Neural progenitor cell (in vitro differentiated cells): Measurements from ENCODE around the gene RNF222. TPM values are rescaled to one million over a fixed set of nuclear protein-coding genes. Genes with fewer than 3 reads are reported as not detected.

Source experiments
- DNase-seq: peaks from one replicate; pipeline ENCODE4 v3.0.0-alpha.2; 2016; ENCODE audit warnings: low spot score
- H2AFZ ChIP-seq: fragments of 200-600 bp; sonication (generic); replicated peaks from 2 replicates; pipeline ENCODE4 v1.6.1; 2016; ENCODE audit warnings: antibody characterized with exemption
- H3F3A ChIP-seq: fragments of 200-600 bp; sonication (generic); 2 replicates; pipeline ENCODE4 v1.6.1; 2016; ENCODE audit warnings: antibody characterized with exemption, low read depth
- H3K27ac ChIP-seq: fragments of 200-600 bp; sonication (generic); 2 replicates; pipeline ENCODE4 v1.5.1; 2016; ENCODE audit warnings: mild to moderate bottlenecking
- H3K27me3 ChIP-seq: fragments of 200-600 bp; sonication (generic); 2 replicates; pipeline ENCODE4 v1.6.1; 2016; ENCODE audit warnings: mild to moderate bottlenecking, moderate library complexity
- H3K36me3 ChIP-seq: fragments of 200-600 bp; sonication (generic); 2 replicates; pipeline ENCODE4 v1.5.1; 2016
- H3K4me1 ChIP-seq: fragments of 200-600 bp; sonication (generic); 2 replicates; pipeline ENCODE4 v1.6.1; 2016; ENCODE audit warnings: mixed run types
- H3K4me2 ChIP-seq: fragments of 200-600 bp; sonication (generic); 2 replicates; pipeline ENCODE4 v1.6.1; 2016
- H3K4me3 ChIP-seq: fragments of 200-600 bp; sonication (generic); 2 replicates; pipeline ENCODE4 v1.5.1; 2016
- H3K79me2 ChIP-seq: fragments of 200-600 bp; sonication (generic); 2 replicates; pipeline ENCODE4 v1.6.1; 2016; ENCODE audit warnings: low read depth
- H3K9ac ChIP-seq: fragments of 200-600 bp; sonication (generic); 2 replicates; pipeline ENCODE4 v1.6.1; 2016
- H3K9me3 ChIP-seq: fragments of 200-600 bp; sonication (generic); 2 replicates; pipeline ENCODE4 v1.5.1; 2016; ENCODE audit warnings: low read depth
- H4K20me1 ChIP-seq: fragments of 200-600 bp; sonication (generic); 2 replicates; pipeline ENCODE4 v1.6.1; 2016; ENCODE audit warnings: low read depth
- H3K27ac Mint-ChIP-seq: 3 replicates; pipeline ENCODE4 v1.8.0; 2021; ENCODE audit warnings: mixed read lengths
- H3K27me3 Mint-ChIP-seq: 2 replicates; pipeline ENCODE4 v1.8.0; 2022; ENCODE audit warnings: low read depth, mild to moderate bottlenecking, inconsistent platforms, moderate library complexity, mixed read lengths; ENCODE audit not compliant: insufficient read depth
- H3K36me3 Mint-ChIP-seq: 3 replicates; pipeline ENCODE4 v1.8.0; 2021; ENCODE audit warnings: mixed read lengths
- H3K4me1 Mint-ChIP-seq: 3 replicates; pipeline ENCODE4 v1.8.0; 2021; ENCODE audit warnings: mixed read lengths
- H3K4me3 Mint-ChIP-seq: 3 replicates; pipeline ENCODE4 v1.8.0; 2021; ENCODE audit warnings: mild to moderate bottlenecking, moderate library complexity, mixed read lengths
- H3K9me3 Mint-ChIP-seq: 3 replicates; pipeline ENCODE4 v1.8.0; 2020; ENCODE audit warnings: mixed read lengths
- CTCF ChIP-seq: fragments of 200-600 bp; sonication (generic); IDR thresholded peaks from 2 replicates; pipeline ENCODE4 v1.5.1; 2017; ENCODE audit warnings: antibody characterized with exemption, mild to moderate bottlenecking
- EZH2 ChIP-seq: fragments of 200-600 bp; sonication (generic); IDR thresholded peaks from 2 replicates; pipeline ENCODE4 v1.6.1; 2017; ENCODE audit warnings: antibody characterized with exemption, mild to moderate bottlenecking, moderate library complexity
- EZH2phosphoT487 ChIP-seq: fragments of 200-600 bp; sonication (generic); IDR thresholded peaks from 2 replicates; pipeline ENCODE4 v1.6.1; 2017; ENCODE audit warnings: antibody characterized with exemption
- total RNA-seq: library from RNA; depleted of rRNA; stranded (reverse); fragments of >200 nt; gene quantifications from 2 replicates; pipeline ENCODE4 v1.2.3, GENCODE V29; 2015; ENCODE audit warnings: low replicate concordance

RNF222 gene
- total RNA-seq, 1 donor from 2014 or later = not detected

GRCh38 chr17:8420041-8420934 lies 22.7 kb upstream of the RNF222 start:
- Histone ChIP-seq H3K9me3 (no peaks in the 10 kb centered on the region), H3K4me3 (no peak overlapping the region), H3K27ac (no peak overlapping the region), H3K36me3 (no peaks in the 10 kb centered on the region), H3K4me2 (no peak overlapping the region), H4K20me1 (no peaks in the 10 kb centered on the region), H3K4me1 (no peaks in the 10 kb centered on the region), H2AFZ (no peak overlapping the region), H3K79me2 (no peaks in the 10 kb centered on the region), H3F3A (peaks cover 3% of the 10 kb centered on the region), H3K9ac (no peak overlapping the region), H3K27me3 (peaks cover 22% of the 10 kb centered on the region)
- H3K27me3 Mint-ChIP-seq = peaks cover 9% of the 10 kb centered on the region
- peaks cover 11% of the 10 kb centered on the region for H3K4me1 Mint-ChIP-seq
- H3K36me3 Mint-ChIP-seq = no peaks in the 10 kb centered on the region
- DNase-seq = no peak
- no peaks in the 10 kb centered on the region for H3K9me3 Mint-ChIP-seq
- TF ChIP-seq EZH2phosphoT487 = no peak
- no peak for TF ChIP-seq EZH2
- TF ChIP-seq CTCF = no peak
- no peak overlapping the region for H3K27ac Mint-ChIP-seq
- no peak overlapping the region for H3K4me3 Mint-ChIP-seq

GRCh38 chr17:8419305-8419704 lies 21.7 kb upstream of the RNF222 start:
- Mint-ChIP-seq H3K27ac (no peak overlapping the region), H3K4me3 (no peak overlapping the region), H3K36me3 (no peaks in the 10 kb centered on the region), H3K9me3 (no peaks in the 10 kb centered on the region), H3K27me3 (peaks cover 9% of the 10 kb centered on the region), H3K4me1 (peaks cover 5% of the 10 kb centered on the region)
- Histone ChIP-seq H3K9me3 (no peaks in the 10 kb centered on the region), H3K27ac (no peak overlapping the region), H3K4me2 (no peak overlapping the region), H3K4me3 (no peak overlapping the region), H3F3A (peaks cover 3% of the 10 kb centered on the region), H2AFZ (no peak overlapping the region), H3K4me1 (no peaks in the 10 kb centered on the region), H3K79me2 (no peaks in the 10 kb centered on the region), H3K36me3 (no peaks in the 10 kb centered on the region), H3K27me3 (peaks cover 22% of the 10 kb centered on the region), H4K20me1 (no peaks in the 10 kb centered on the region), H3K9ac (no peak overlapping the region)
- TF ChIP-seq CTCF = no peak
- no peak for TF ChIP-seq EZH2
- TF ChIP-seq EZH2phosphoT487 = no peak
- DNase-seq = no peak

- Histone ChIP-seq H3K27me3 (peaks cover 22% of the 10 kb centered on the region), H3K4me1 (no peaks in the 10 kb centered on the region), H3K36me3 (no peaks in the 10 kb centered on the region), H3F3A (peaks cover 3% of the 10 kb centered on the region), H3K4me3 (no peak overlapping the region), H3K9me3 (no peaks in the 10 kb centered on the region), H3K79me2 (no peaks in the 10 kb centered on the region), H2AFZ (no peak overlapping the region), H3K9ac (no peak overlapping the region), H3K27ac (no peak overlapping the region), H3K4me2 (no peak overlapping the region), H4K20me1 (no peaks in the 10 kb centered on the region)
- peaks cover 5% of the 10 kb centered on the region for H3K4me1 Mint-ChIP-seq
- H3K27me3 Mint-ChIP-seq = peaks cover 9% of the 10 kb centered on the region
- H3K9me3 Mint-ChIP-seq = no peaks in the 10 kb centered on the region
- no peak for TF ChIP-seq CTCF
- TF ChIP-seq EZH2 = no peak
- TF ChIP-seq EZH2phosphoT487 = no peak
- no peak overlapping the region for H3K27ac Mint-ChIP-seq
- H3K36me3 Mint-ChIP-seq = no peaks in the 10 kb centered on the region
- no peak for DNase-seq
- H3K4me3 Mint-ChIP-seq = no peak overlapping the region
These were observed 20.8 kb upstream of the RNF222 start for GRCh38 chr17:8418471-8418870.
